Endothelial cell of umbilical vein (primary cell): Measurements from ENCODE around the gene COA5. TPM values are rescaled to one million over a fixed set of nuclear protein-coding genes. Genes with fewer than 3 reads are reported as not detected.

Experiments
- BruUV-seq: library from RNA; stranded (reverse); fragments of 400-500 nt; replicated peaks from 2 replicates; lab custom pipeline; 2021; lab: Mats Ljungman, UMichigan
- CTCF ChIA-PET: fragments of 300-600, 350-600 bp; sonication (Branson Sonifier 250); formaldehyde crosslinking; loops from one replicate; lab custom pipeline; 2021; ENCODE audit warnings: antibody characterized with exemption, inconsistent platforms; lab: Charles Lee
- POLR2A ChIA-PET: fragments of 300-600, 350-600 bp; sonication (Branson Sonifier 250); formaldehyde crosslinking; loops from one replicate; lab custom pipeline; 2021; ENCODE audit warnings: antibody characterized with exemption, inconsistent platforms; lab: Charles Lee
- DNase-seq: peaks from one replicate; pipeline ENCODE4 v3.0.0-alpha.2; 2011; ENCODE audit warnings: low read depth, low spot score
- FAIRE-seq: peaks from 2 replicates; lab custom pipeline; 2011; peaks lifted over from hg19 to GRCh38; lab: Jason Lieb, UNC
- H2AFZ ChIP-seq: 2 replicates; pipeline ENCODE4 v1.6.0; 2012; ENCODE audit warnings: low read depth, low read length, control low read depth, inconsistent platforms
- H3K27ac ChIP-seq: 2 replicates; pipeline ENCODE4 v1.5.1; 2011; ENCODE audit warnings: low read depth, mild to moderate bottlenecking, control low read depth, low read length, moderate library complexity; ENCODE audit not compliant: insufficient read depth
- H3K27me3 ChIP-seq, 2 experiments: 2 replicates each; pipeline versions ENCODE4 v1.6.0 to v1.6.1; 2011; ENCODE audit warnings: low read length in 2 of 2, mixed read lengths in 1 of 2; ENCODE audit not compliant: control insufficient read depth in 2 of 2, insufficient read depth in 2 of 2
- H3K36me3 ChIP-seq, 2 experiments: 2 replicates in 1 of 2; 3 replicates in 1 of 2; pipeline ENCODE4 v1.5.1; 2011; ENCODE audit warnings: low read length in 2 of 2, mild to moderate bottlenecking in 1 of 2, moderate library complexity in 1 of 2; ENCODE audit not compliant: control insufficient read depth in 2 of 2, insufficient read depth in 2 of 2; ENCODE audit errors: extremely low read depth in 1 of 2
- H3K4me1 ChIP-seq: 3 replicates; pipeline ENCODE4 v1.5.1; 2011; ENCODE audit warnings: mild to moderate bottlenecking, low read length; ENCODE audit not compliant: control insufficient read depth, insufficient read depth; ENCODE audit errors: extremely low read depth
- H3K4me2 ChIP-seq: 2 replicates; pipeline ENCODE4 v1.6.1; 2011; ENCODE audit warnings: low read length, control low read depth, mixed read lengths; ENCODE audit not compliant: insufficient read depth
- H3K4me3 ChIP-seq, 3 experiments: fragments of 200-600 bp in 1 of 3; sonication (generic), shearing (Covaris generic) in 1 of 3; replicated peaks in 1 of 3; 2 replicates each; pipeline ENCODE4 v1.5.1; 2011 to 2016; ENCODE audit warnings: control low read depth in 3 of 3, low read length in 3 of 3, mild to moderate bottlenecking in 2 of 3, inconsistent platforms in 1 of 3, low read depth in 1 of 3, moderate library complexity in 1 of 3; ENCODE audit not compliant: insufficient read depth in 1 of 3
- H3K79me2 ChIP-seq: 2 replicates; pipeline ENCODE4 v1.6.0; 2012; ENCODE audit warnings: low read length, inconsistent platforms; ENCODE audit not compliant: control insufficient read depth, insufficient read depth
- H3K9ac ChIP-seq: replicated peaks from 2 replicates; pipeline ENCODE3; 2011; ENCODE audit warnings: low read length, control low read depth; ENCODE audit not compliant: insufficient read depth; ENCODE audit errors: extremely low read depth
- H3K9me1 ChIP-seq: replicated peaks from 3 replicates; pipeline ENCODE4 v1.6.0; 2011; ENCODE audit warnings: mild to moderate bottlenecking, low read length; ENCODE audit not compliant: control insufficient read depth, insufficient read depth; ENCODE audit errors: extremely low read depth
- H3K9me3 ChIP-seq: replicated peaks from 2 replicates; pipeline ENCODE4 v1.5.1; 2012; ENCODE audit warnings: low read length, inconsistent platforms; ENCODE audit not compliant: control insufficient read depth, insufficient read depth
- H4K20me1 ChIP-seq: replicated peaks from 2 replicates; pipeline ENCODE3; 2011; ENCODE audit warnings: mild to moderate bottlenecking, low read length; ENCODE audit not compliant: control insufficient read depth, insufficient read depth; ENCODE audit errors: extremely low read depth
- EZH2 ChIP-seq: IDR thresholded peaks from 2 replicates; pipeline ENCODE4 v1.6.1; 2012; ENCODE audit warnings: borderline replicate concordance, low read depth, mild to moderate bottlenecking, moderate library complexity, low read length, inconsistent platforms; ENCODE audit not compliant: severe bottlenecking
- FOS ChIP-seq: IDR thresholded peaks from 2 replicates; pipeline ENCODE4 v1.6.1; 2011; ENCODE audit warnings: mild to moderate bottlenecking, low read length, moderate library complexity, borderline replicate concordance; ENCODE audit not compliant: insufficient read depth
- GATA2 ChIP-seq: IDR thresholded peaks from 2 replicates; pipeline ENCODE4 v1.7.0; 2011; ENCODE audit warnings: low read depth, mild to moderate bottlenecking, moderate library complexity, mixed read lengths, low read length; ENCODE audit not compliant: insufficient read length, insufficient read depth
- JUN ChIP-seq: IDR thresholded peaks from 2 replicates; pipeline ENCODE4 v1.6.1; 2011; ENCODE audit warnings: borderline replicate concordance, low read depth; ENCODE audit not compliant: insufficient read length, insufficient read depth
- MAX ChIP-seq: IDR thresholded peaks from 2 replicates; pipeline ENCODE4 v1.6.1; 2011; ENCODE audit not compliant: insufficient read depth, insufficient read length
- MYC ChIP-seq: IDR thresholded peaks from one replicate; pipeline ENCODE4 v1.6.1; 2011; ENCODE audit warnings: mild to moderate bottlenecking, low read depth, low read length
- POLR2A ChIP-seq: IDR thresholded peaks from 2 replicates; pipeline ENCODE4 v1.6.1; 2012; ENCODE audit warnings: low read depth, mild to moderate bottlenecking, control low read depth, low read length
- POLR2AphosphoS5 ChIP-seq: IDR thresholded peaks from 2 replicates; pipeline ENCODE4 v1.6.1; 2012; ENCODE audit warnings: low read depth, mild to moderate bottlenecking, control low read depth, low read length, moderate library complexity; ENCODE audit not compliant: insufficient read depth
- dilution Hi-C: fragments of 300-500 bp; cut with MboI; formaldehyde crosslinking; loops from one replicate; pipeline ENCODE4 v1.15.0; 2019; ENCODE audit warnings: low sequenced_read_pairs; ENCODE audit not compliant: extremely low pct_ligation_motif_present
- intact Hi-C: fragments of 100-400 bp; cut with micrococcal nuclease; formaldehyde crosslinking; loops from one replicate; pipeline ENCODE4 v1.10.0; 2022
- polyA plus RNA-seq, 4 experiments: library from polyadenylated mRNA; depleted of rRNA in 3 of 4; stranded (reverse) in 3 of 4; unstranded in 1 of 4; fragments of >200 nt; gene quantifications; 2 replicates each; pipeline versions ENCODE4 v1.2.1 to v1.2.3, GENCODE V29; 2011 to 2012; ENCODE audit warnings: missing spikeins in 1 of 4
- total RNA-seq: library from RNA; stranded (reverse); gene quantifications from 2 replicates; pipeline ENCODE4 v1.2.3, GENCODE V29; 2021

Gene COA5
- total and polyA plus RNA-seq, 2 donors (not counting 3 experiments of a cell fraction or from before 2014, with no cell fraction given), result 16.5 to 17.7 TPM

- H3K79me2 ChIP-seq, result no peaks in the 10 kb centered on the region
- DNase-seq, result no peak
- H4K20me1 ChIP-seq, result no peaks in the 10 kb centered on the region
- intact Hi-C loops (no loop called here), dilution Hi-C loops (no loop called here)
- no peak for TF ChIP-seq EZH2
- TF ChIP-seq MYC, result no peak
- no peak for TF ChIP-seq FOS
- TF ChIP-seq POLR2AphosphoS5, result no peak
- TF ChIP-seq MAX, result no peak
- TF ChIP-seq GATA2, result no peak
- TF ChIP-seq POLR2A, result no peak
- no peak for TF ChIP-seq JUN
- H3K9ac ChIP-seq, result no peak overlapping the region
- H3K27ac ChIP-seq, result no peak overlapping the region
- H3K36me3 ChIP-seq, result peaks cover 0 to 11% of the 10 kb centered on the region in 2 experiments
- H2AFZ ChIP-seq, result no peak overlapping the region
- FAIRE-seq, result no peak
- ChIA-PET POLR2A (no interaction called here), CTCF (interaction anchor here (0.6 to 2.4 kb wide), 4 partner anchors 12 to 174 kb away, joined by 3 to 8 read pairs (median 5); no protein-coding TSS in a partner anchor)
- H3K27me3 ChIP-seq, result no peaks in the 10 kb centered on the region
- H3K4me2 ChIP-seq, result no peak overlapping the region
- no peaks in the 10 kb centered on the region for H3K9me3 ChIP-seq
- H3K9me1 ChIP-seq, result no peaks in the 10 kb centered on the region
- no peak overlapping the region for H3K4me3 ChIP-seq
- no peaks in the 10 kb centered on the region for H3K4me1 ChIP-seq
- BruUV-seq, result no TSS peak
Observed at GRCh38 chr2:98586551-98587140, 21.7 kb downstream of the COA5 start.
